Adrenal gland (tissue), 5 donors: Measurements from ENCODE around the gene C5orf15.

ENCODE experiments used
- POLR2A ChIP-seq, 2 donors: fragments of 450-650 bp; IDR thresholded peaks; one replicate each; pipeline ENCODE4 v1.6.1; 2017; ENCODE audit warnings: antibody characterized with exemption in 2 of 2, mild to moderate bottlenecking in 2 of 2, moderate library complexity in 1 of 2
- TF ChIP-seq, protein P1 (sequence below), 6 experiments: fragments of 450-650 bp in 4 of 6; fragments of 200-600 bp in 2 of 6; sonication (generic) in 1 of 6; IDR thresholded peaks; 1 replicate in 5 of 6; 2 replicates in 1 of 6; pipeline versions ENCODE4 v1.5.1 to v1.8.0; 2016 to 2021; ENCODE audit warnings: antibody characterized with exemption in 6 of 6, mild to moderate bottlenecking in 2 of 6, moderate library complexity in 1 of 6
- donor health status: DM: no; HTN: no; CAD: no.

DNA sequence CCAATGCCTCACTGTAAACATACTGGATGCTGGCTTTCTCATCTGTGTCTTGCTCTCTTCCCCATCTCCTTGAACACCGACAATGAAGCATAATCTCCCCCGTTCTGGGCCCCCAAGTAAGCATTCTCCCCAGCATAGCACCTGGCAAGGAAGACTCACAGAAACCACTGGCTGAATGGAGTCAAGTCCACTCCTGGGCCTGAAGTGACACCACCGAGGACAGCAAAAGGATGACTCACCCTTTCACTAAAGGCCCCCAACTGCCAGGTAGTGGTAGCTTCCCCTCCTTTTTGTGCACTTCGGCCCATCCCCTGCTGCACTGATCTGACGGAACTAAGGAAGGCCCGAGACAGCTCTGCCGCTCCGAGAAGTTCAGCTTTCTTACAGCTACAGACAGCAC, 26.9 kb upstream of the C5orf15 start:
- no peak for TF ChIP-seq POLR2A (IDR thresholded peaks at IDR 0.05)
- TF ChIP-seq, protein P1, sequence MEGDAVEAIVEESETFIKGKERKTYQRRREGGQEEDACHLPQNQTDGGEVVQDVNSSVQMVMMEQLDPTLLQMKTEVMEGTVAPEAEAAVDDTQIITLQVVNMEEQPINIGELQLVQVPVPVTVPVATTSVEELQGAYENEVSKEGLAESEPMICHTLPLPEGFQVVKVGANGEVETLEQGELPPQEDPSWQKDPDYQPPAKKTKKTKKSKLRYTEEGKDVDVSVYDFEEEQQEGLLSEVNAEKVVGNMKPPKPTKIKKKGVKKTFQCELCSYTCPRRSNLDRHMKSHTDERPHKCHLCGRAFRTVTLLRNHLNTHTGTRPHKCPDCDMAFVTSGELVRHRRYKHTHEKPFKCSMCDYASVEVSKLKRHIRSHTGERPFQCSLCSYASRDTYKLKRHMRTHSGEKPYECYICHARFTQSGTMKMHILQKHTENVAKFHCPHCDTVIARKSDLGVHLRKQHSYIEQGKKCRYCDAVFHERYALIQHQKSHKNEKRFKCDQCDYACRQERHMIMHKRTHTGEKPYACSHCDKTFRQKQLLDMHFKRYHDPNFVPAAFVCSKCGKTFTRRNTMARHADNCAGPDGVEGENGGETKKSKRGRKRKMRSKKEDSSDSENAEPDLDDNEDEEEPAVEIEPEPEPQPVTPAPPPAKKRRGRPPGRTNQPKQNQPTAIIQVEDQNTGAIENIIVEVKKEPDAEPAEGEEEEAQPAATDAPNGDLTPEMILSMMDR (IDR thresholded peaks at IDR 0.05) = no peak
